H1 (cell line): ENCODE results near the gene CPNE5. TPM values are rescaled to one million over a fixed set of nuclear protein-coding genes. Genes with fewer than 3 reads are reported as not detected.

Experiments
- CTCF ChIA-PET: fragments of 300-600 bp; sonication (Branson Sonifier 250); formaldehyde crosslinking; loops from one replicate; lab custom pipeline; 2021; ENCODE audit not compliant: partially characterized antibody; lab: Charles Lee
- POLR2A ChIA-PET: fragments of 300-600 bp; sonication (Branson Sonifier 250); formaldehyde crosslinking; loops from one replicate; lab custom pipeline; 2021; ENCODE audit warnings: inconsistent platforms; ENCODE audit not compliant: partially characterized antibody; lab: Charles Lee
- DNase-seq, 2 experiments: peaks; one replicate each; pipeline versions ENCODE4 v3.0.0 to v3.0.0-alpha.2; 2010 to 2022; ENCODE audit warnings: low spot score in 2 of 2, low read depth in 1 of 2, mixed read lengths in 1 of 2
- FAIRE-seq: peaks from 2 replicates; lab custom pipeline; 2011; peaks lifted over from hg19 to GRCh38; lab: Jason Lieb, UNC
- H2AFZ ChIP-seq: 2 replicates; pipeline ENCODE4 v1.8.1; 2012; ENCODE audit warnings: low read length, inconsistent platforms
- H2AK5ac ChIP-seq: 2 replicates; pipeline ENCODE4 v1.6.1; 2013; ENCODE audit warnings: low read depth, low read length
- H2BK120ac ChIP-seq: replicated peaks from 2 replicates; pipeline ENCODE3; 2013; ENCODE audit warnings: low read depth, low read length, inconsistent platforms
- H2BK12ac ChIP-seq: 2 replicates; pipeline ENCODE4 v1.6.1; 2013; ENCODE audit warnings: low read depth, low read length
- H2BK15ac ChIP-seq: 2 replicates; pipeline ENCODE4 v1.6.1; 2013; ENCODE audit warnings: low read length
- H2BK20ac ChIP-seq: 2 replicates; pipeline ENCODE4 v1.6.1; 2013; ENCODE audit warnings: low read length
- H2BK5ac ChIP-seq: 2 replicates; pipeline ENCODE4 v1.6.1; 2013; ENCODE audit warnings: low read depth, low read length
- H3K14ac ChIP-seq: 2 replicates; pipeline ENCODE4 v1.6.1; 2013; ENCODE audit warnings: inconsistent platforms; ENCODE audit not compliant: insufficient read length
- H3K18ac ChIP-seq: 2 replicates; pipeline ENCODE4 v1.6.1; 2013; ENCODE audit warnings: low read length; ENCODE audit errors: extremely low read depth
- H3K23ac ChIP-seq: 2 replicates; pipeline ENCODE4 v1.6.1; 2013; ENCODE audit warnings: inconsistent platforms; ENCODE audit not compliant: insufficient read length
- H3K23me2 ChIP-seq: 2 replicates; pipeline ENCODE4 v1.6.1; 2013; ENCODE audit warnings: low read depth, low read length
- H3K27ac ChIP-seq: 2 replicates; pipeline ENCODE4 v1.6.1; 2011; ENCODE audit warnings: low read depth, low read length, inconsistent platforms
- H3K27me3 ChIP-seq, 4 experiments: replicated peaks in 1 of 4; 1 replicate in 1 of 4; 2 replicates in 3 of 4; pipeline versions ENCODE4 v1.6.1 to v1.8.1; 2011 to 2013; ENCODE audit warnings: low read length in 3 of 4, mild to moderate bottlenecking in 3 of 4, inconsistent platforms in 2 of 4, mixed read lengths in 2 of 4, moderate library complexity in 1 of 4; ENCODE audit not compliant: control insufficient read depth in 3 of 4, insufficient read depth in 3 of 4; ENCODE audit errors: extremely low read depth in 1 of 4
- H3K36me3 ChIP-seq, 4 experiments: 2 replicates each; pipeline versions ENCODE4 v1.6.1 to v1.8.1; 2011 to 2013; ENCODE audit warnings: mild to moderate bottlenecking in 4 of 4, low read length in 3 of 4, moderate library complexity in 2 of 4, control low read depth in 1 of 4, inconsistent platforms in 1 of 4; ENCODE audit not compliant: insufficient read depth in 4 of 4, control insufficient read depth in 2 of 4
- H3K4ac ChIP-seq: replicated peaks from 2 replicates; pipeline ENCODE3; 2013; ENCODE audit warnings: low read length, low read depth, mixed read lengths, inconsistent platforms; ENCODE audit not compliant: insufficient read length
- H3K4me1 ChIP-seq, 4 experiments: replicated peaks in 1 of 4; 1 replicate in 1 of 4; 2 replicates in 3 of 4; pipeline versions ENCODE4 v1.6.1 to v1.8.1; 2011 to 2013; ENCODE audit warnings: low read length in 3 of 4, inconsistent platforms in 2 of 4, mixed read lengths in 1 of 4; ENCODE audit not compliant: insufficient read depth in 4 of 4, control insufficient read depth in 3 of 4
- H3K4me2 ChIP-seq, 2 experiments: 2 replicates each; pipeline versions ENCODE4 v1.6.1 to v1.8.1; 2011 to 2013; ENCODE audit warnings: low read depth in 2 of 2, low read length in 2 of 2, control low read depth in 1 of 2, inconsistent platforms in 1 of 2, mild to moderate bottlenecking in 1 of 2; ENCODE audit not compliant: insufficient read depth in 1 of 2
- H3K4me3 ChIP-seq, 4 experiments: fragments of 200-600, 300-600 bp in 1 of 4; sonication (generic), shearing (Covaris generic), sonication (Bioruptor Twin) in 1 of 4; 2 replicates each; pipeline versions ENCODE4 v1.5.1 to v1.8.1; 2011 to 2016; ENCODE audit warnings: low read length in 4 of 4, low read depth in 3 of 4, control low read depth in 2 of 4, inconsistent platforms in 2 of 4, mild to moderate bottlenecking in 2 of 4, mixed read lengths in 1 of 4, moderate library complexity in 1 of 4; ENCODE audit not compliant: insufficient read depth in 2 of 4; ENCODE audit errors: extremely low read depth in 1 of 4
- H3K56ac ChIP-seq: replicated peaks from 2 replicates; pipeline ENCODE3; 2013; ENCODE audit warnings: low read depth, mild to moderate bottlenecking, mixed read lengths, low read length, inconsistent platforms; ENCODE audit not compliant: insufficient read length
- H3K79me1 ChIP-seq: 2 replicates; pipeline ENCODE4 v1.6.1; 2013; ENCODE audit warnings: low read depth, low read length, control low read depth
- H3K79me2 ChIP-seq, 2 experiments: 2 replicates each; pipeline versions ENCODE4 v1.6.1 to v1.8.1; 2012 to 2013; ENCODE audit warnings: low read length in 2 of 2, mild to moderate bottlenecking in 2 of 2, inconsistent platforms in 1 of 2; ENCODE audit not compliant: insufficient read depth in 2 of 2, control insufficient read depth in 1 of 2
- H3K9ac ChIP-seq, 4 experiments: replicated peaks in 1 of 4; 1 replicate in 1 of 4; 2 replicates in 3 of 4; pipeline versions ENCODE4 v1.6.1 to v1.8.1; 2011 to 2013; ENCODE audit warnings: low read depth in 3 of 4, low read length in 3 of 4, control low read depth in 2 of 4, mild to moderate bottlenecking in 2 of 4, moderate library complexity in 2 of 4, inconsistent platforms in 1 of 4; ENCODE audit errors: extremely low read depth in 1 of 4
- H3K9me3 ChIP-seq, 2 experiments: 2 replicates each; pipeline versions ENCODE4 v1.6.1 to v1.8.1; 2012 to 2013; ENCODE audit warnings: mild to moderate bottlenecking in 2 of 2, moderate library complexity in 2 of 2, control low read depth in 1 of 2, inconsistent platforms in 1 of 2, low read depth in 1 of 2, low read length in 1 of 2, mixed read lengths in 1 of 2; ENCODE audit not compliant: insufficient read depth in 2 of 2
- H4K20me1 ChIP-seq, 2 experiments: replicated peaks in 1 of 2; 2 replicates each; pipeline versions ENCODE3 to v1.8.1; 2011 to 2013; ENCODE audit warnings: inconsistent platforms in 2 of 2, low read length in 2 of 2, mild to moderate bottlenecking in 1 of 2; ENCODE audit not compliant: insufficient read depth in 2 of 2, control insufficient read depth in 1 of 2
- H4K5ac ChIP-seq: 2 replicates; pipeline ENCODE4 v1.6.1; 2013; ENCODE audit warnings: low read length, low read depth, mixed read lengths, inconsistent platforms; ENCODE audit not compliant: insufficient read length
- H4K8ac ChIP-seq: 2 replicates; pipeline ENCODE4 v1.8.0; 2013; ENCODE audit warnings: mild to moderate bottlenecking, moderate library complexity, low read length, inconsistent platforms; ENCODE audit not compliant: insufficient read depth; ENCODE audit errors: extremely low read depth
- H4K91ac ChIP-seq: replicated peaks from 2 replicates; pipeline ENCODE3; 2013; ENCODE audit warnings: low read length, mixed read lengths, inconsistent platforms; ENCODE audit not compliant: insufficient read length
- BACH1 ChIP-seq: IDR thresholded peaks from 2 replicates; pipeline ENCODE4 v1.6.1; 2012; ENCODE audit warnings: low read length, improper control_type of control experiment
- RAD21 ChIP-seq, 2 experiments: IDR thresholded peaks in 1 of 2; conservative IDR thresholded peaks in 1 of 2; 2 replicates each; pipeline ENCODE4 v1.6.1; 2011; ENCODE audit warnings: low read depth in 2 of 2, low read length in 2 of 2, improper control_type of control experiment in 1 of 2, inconsistent platforms in 1 of 2, mild to moderate bottlenecking in 1 of 2, moderate library complexity in 1 of 2
- WGBS, 2 experiments: shearing (Covaris generic) in 1 of 2; methylation state at CpG; one replicate each; pipeline versions ENCODE4 v1.1.6 to v1.1.7; 2013 to 2015; ENCODE audit warnings: low lambda C conversion rate in 2 of 2, mixed read lengths in 2 of 2, inconsistent platforms in 1 of 2, low coverage in 1 of 2, missing lambda C conversion rate in 1 of 2; ENCODE audit not compliant: insufficient replicate concordance in 2 of 2, insufficient coverage in 1 of 2, insufficient read length in 1 of 2; ENCODE audit errors: extremely low coverage in 1 of 2, missing lambda C conversion rate in 1 of 2; 5-methylcytosine and 5-hydroxymethylcytosine counted together
- polyA plus RNA-seq, 7 experiments: library from polyadenylated mRNA; depleted of rRNA in 3 of 7; stranded (reverse) in 5 of 7; unstranded in 2 of 7; fragments of >200 nt in 5 of 7; fragments of 200-250 nt in 2 of 7; gene quantifications; 1 replicate in 5 of 7; 2 replicates in 1 of 7; 4 replicates in 1 of 7; pipeline versions ENCODE4 v1.2.1 to v1.2.3, GENCODE V29; 2011 to 2013; ENCODE audit warnings: missing spikeins in 2 of 7, mixed read lengths in 2 of 7
- total RNA-seq: library from RNA; stranded (reverse); fragmentation: NEBNext Ultra II Directional; extraction: Animal tissue kit (Norgen Biotek cat#: 25700); gene quantifications from 2 replicates; pipeline ENCODE4 v1.2.1, GENCODE V29; 2021

The CPNE5 gene
- total and polyA plus RNA-seq, 2 of the 8 experiments (the other 6 are each of a cell fraction or from before 2014, with no cell fraction given) = 0.88 to 1.8 TPM

DNA sequence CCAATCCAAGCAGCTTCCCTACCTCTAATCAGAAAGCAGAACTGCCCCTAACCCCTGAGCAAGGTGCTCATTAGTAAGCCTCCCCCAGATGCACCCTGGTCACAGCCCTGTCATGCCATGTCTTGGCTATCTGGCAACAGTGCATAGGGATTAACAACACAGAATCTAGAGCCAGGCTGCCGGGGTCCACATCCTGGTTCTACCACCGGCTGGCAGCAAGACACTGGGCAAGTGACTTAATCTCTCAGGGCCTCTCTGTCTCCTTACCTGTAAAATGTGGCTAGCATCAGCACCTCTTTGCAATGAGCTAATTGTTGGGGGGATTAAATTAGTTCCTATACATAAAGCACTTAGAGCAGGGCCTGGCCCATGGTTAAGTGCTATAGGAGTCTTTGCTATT lies 68.1 kb downstream of the CPNE5 start:
- ChIA-PET POLR2A (no interaction called here), CTCF (interaction anchor here (1.2 to 13.6 kb wide), 8 partner anchors 11 to 248 kb away, joined by 3 to 293 read pairs (median 44); partner anchors contain the start of gene C6orf89)
- DNase-seq (no peak), FAIRE-seq (no peak)
- H2BK12ac ChIP-seq = no peak overlapping the region
- H3K9ac ChIP-seq = no peak overlapping the region
- no peak overlapping the region for H2AK5ac ChIP-seq
- no peaks in the 10 kb centered on the region for H3K79me2 ChIP-seq
- no peaks in the 10 kb centered on the region for H4K20me1 ChIP-seq
- 93% methylated on average over 2 of the region's 2 CpGs; no CpG with 5 or more reads in 1 of the 2 experiments for WGBS, 2 experiments
- H3K27me3 ChIP-seq = peaks cover 0 to 3% (median under 1%) of the 10 kb centered on the region in 4 experiments; a peak in 1 of 7 replicates
- H4K5ac ChIP-seq = no peak overlapping the region
- no peak overlapping the region for H3K14ac ChIP-seq
- no peak overlapping the region for H3K23ac ChIP-seq
- no peak overlapping the region for H3K4me2 ChIP-seq
- H4K91ac ChIP-seq = no peak overlapping the region
- no peak overlapping the region for H3K4ac ChIP-seq
- no peak overlapping the region for H2AFZ ChIP-seq
- no peaks in the 10 kb centered on the region for H3K36me3 ChIP-seq
- no peaks in the 10 kb centered on the region for H3K79me1 ChIP-seq
- peaks cover 0 to 14% (median 6%) of the 10 kb centered on the region in 4 experiments; a peak in 6 of 7 replicates for H3K4me1 ChIP-seq
- no peak overlapping the region for H3K4me3 ChIP-seq
- no peaks in the 10 kb centered on the region for H3K23me2 ChIP-seq
- no peak overlapping the region for H3K56ac ChIP-seq
- no peaks in the 10 kb centered on the region for H3K9me3 ChIP-seq
- no peak overlapping the region for H2BK15ac ChIP-seq
- H2BK20ac ChIP-seq = no peak overlapping the region
- no peak overlapping the region for H3K18ac ChIP-seq
- H2BK5ac ChIP-seq = no peak overlapping the region
- no peak overlapping the region for H2BK120ac ChIP-seq
- H3K27ac ChIP-seq = no peak overlapping the region
- TF ChIP-seq BACH1 = no peak
- TF ChIP-seq RAD21 (IDR thresholded peaks at IDR 0.05 in 1 of 2, conservative IDR thresholded peaks at IDR 0.05 in 1 of 2; ENCODE audit: low read depth in 2 of 2, low read length in 2 of 2) = peak in 1 of 2 experiments; percentile 22; a peak in 1 of 4 replicates
- H4K8ac ChIP-seq = no peak overlapping the region
